ENCODE measurements around the gene PICK1.
A peak's percentile ranks its signal among the peaks of the same experiment; 100 is the strongest.

The PICK1 gene

DNA sequence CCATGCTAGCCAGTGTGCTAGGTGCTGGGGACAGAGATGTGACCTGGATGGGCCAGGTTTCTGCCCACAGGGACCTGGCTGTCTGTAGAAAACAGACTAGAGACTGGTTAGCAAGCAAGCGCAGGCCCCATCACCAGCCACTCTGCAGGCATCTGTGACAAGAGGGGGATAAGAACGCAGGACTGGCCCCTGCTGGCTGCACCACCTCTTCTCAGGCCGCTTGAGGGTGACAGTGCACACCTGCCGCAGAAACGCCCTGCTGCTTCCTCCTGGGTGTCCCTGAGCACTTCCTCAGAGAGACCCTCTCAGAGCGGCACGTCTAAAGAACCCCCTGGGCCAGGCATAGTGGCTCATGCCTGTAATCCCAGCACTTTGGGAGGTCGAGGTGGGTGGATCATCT, 5.9 kb upstream of the PICK1 start:
- DNase-seq: no peak

DNA sequence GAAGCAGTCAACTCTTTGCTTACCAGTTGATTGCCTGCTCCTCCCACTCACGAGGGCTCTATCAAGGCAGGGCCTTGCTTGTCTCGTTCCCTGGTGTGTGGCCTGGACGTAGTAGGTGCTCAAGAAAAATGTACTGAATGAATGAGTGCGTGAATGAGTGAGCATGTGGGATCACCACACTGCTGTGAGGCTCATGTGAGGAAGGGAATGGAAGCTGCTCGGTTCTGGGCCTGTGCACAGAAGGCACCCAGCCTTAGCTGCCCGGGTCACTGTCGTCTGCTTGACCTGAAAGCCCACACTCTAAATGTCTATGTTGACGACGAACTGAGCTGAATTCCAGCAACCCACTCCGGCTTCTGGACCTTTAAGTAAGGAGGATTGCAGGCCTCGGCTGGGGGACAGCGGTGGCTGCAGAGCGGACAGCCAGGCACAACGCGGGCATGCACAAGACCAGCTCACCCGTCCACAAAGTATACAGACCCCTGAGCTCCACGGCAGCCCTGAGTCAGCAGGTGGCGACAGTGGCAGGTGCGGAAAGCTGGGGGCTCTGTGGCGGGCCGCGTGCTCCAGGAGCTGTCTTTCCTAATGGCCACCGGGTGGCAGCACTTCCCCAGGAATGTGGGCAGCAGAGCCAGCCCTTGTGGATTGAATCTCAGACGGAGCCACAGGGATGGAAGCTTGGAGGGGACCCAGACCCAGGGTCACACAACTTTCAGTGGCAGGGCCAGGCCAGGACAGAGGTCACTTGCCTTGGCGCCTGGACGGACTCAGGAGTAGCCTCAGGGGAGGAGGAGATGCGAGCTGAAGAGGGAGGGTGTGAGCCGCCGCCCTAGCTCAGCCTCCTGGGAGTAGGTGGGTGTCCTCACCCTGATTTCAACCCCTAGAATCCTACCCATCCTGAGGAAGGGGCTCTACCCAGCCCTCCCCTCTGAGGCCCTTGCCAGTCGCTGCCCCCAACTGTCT, 5.0 kb upstream of the PICK1 start:
- DNase-seq: peak; percentile 81

DNA sequence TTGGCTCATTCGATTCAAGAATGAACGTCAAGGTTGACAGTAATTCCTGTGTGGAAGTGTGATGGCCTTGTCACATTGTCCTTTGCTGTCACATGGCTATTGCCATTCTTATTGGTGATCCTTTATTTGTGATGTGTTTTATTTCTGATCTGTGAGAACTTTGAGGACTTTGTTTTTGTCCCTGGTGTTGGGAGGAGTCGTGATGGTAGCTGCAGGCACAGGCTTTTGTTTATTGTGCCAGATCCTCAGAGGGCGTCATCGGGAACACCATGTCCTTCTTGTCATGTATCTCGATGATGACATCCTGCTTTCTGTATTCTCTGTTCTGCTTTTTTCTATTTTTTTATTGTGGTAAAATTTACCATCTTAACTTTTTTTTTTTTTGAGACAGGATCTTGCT, 5.6 kb downstream of the PICK1 start:
- DNase-seq: peak; percentile 69

DNA sequence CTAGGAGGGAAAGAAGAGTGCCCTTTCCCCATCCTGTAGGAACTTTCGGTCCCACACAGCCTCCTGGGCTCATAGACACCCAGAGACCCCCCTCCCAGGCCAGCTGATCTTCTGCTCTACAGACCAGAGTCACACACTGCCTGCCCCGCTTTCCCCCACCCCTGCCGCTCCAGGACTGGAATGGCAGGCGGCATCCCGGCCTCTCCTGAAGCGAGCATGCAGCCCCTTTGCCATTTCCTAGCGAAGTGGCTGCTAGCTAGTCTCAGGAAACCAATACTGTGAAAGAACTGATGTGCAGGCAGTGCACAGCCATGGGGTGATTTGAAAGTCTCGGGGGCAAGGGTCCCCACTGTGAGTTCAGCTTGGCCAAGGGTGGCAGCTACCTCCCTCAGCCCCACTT, 8.3 kb downstream of the PICK1 start:
- no peak for DNase-seq

DNA sequence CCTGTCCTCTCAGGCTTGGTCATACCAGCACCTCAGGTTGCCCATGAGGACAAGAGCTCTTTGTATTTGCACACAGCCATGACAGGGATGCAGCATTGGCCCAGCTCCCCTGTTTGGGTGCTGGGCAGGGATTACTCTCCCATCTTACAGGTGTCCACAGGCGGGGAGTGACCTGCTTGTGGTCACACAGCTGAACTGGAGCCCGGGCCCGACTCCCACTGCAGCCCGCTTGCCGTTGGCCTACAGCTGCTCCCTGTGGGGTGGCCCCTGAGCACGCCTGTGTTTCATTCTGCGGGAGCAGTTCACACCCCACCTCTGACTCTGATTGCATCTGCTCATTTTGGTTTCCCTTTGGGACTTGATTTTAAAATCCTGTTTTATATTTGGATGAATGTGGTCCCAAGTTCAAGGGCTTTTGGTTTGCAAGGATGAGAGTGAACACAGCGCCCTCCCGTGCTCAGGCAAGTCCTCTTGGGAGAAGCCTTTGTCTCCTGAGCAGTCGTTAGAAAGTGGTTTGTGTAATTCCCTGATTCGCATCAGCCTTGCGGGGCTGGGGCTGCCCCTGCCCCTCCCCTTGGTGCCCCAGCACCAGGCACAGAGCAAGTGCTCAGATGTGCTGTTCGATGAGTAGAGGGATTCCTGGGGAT, 9.3 kb downstream of the PICK1 start:
- DNase-seq: no peak

DNA sequence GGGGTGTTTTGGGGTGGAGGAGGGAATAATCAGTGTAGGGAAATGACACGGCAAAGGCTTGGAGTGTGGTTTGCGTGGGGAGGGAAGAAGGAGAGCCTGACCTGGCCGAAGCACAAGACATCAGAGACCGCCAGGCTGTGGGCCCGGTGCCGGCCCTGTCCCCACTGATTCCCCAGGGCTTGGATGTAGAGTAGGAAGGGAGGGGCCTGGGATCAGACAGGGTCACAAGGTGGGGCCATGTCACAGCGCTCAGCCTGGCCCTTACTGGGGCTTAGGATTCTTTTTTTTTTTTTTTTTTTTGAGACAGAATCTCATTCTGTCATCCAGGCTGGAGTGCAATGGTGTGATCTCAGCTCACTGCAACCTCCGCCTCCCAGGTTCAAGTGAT, 9.8 kb downstream of the PICK1 start:
- no peak for DNase-seq

DNA sequence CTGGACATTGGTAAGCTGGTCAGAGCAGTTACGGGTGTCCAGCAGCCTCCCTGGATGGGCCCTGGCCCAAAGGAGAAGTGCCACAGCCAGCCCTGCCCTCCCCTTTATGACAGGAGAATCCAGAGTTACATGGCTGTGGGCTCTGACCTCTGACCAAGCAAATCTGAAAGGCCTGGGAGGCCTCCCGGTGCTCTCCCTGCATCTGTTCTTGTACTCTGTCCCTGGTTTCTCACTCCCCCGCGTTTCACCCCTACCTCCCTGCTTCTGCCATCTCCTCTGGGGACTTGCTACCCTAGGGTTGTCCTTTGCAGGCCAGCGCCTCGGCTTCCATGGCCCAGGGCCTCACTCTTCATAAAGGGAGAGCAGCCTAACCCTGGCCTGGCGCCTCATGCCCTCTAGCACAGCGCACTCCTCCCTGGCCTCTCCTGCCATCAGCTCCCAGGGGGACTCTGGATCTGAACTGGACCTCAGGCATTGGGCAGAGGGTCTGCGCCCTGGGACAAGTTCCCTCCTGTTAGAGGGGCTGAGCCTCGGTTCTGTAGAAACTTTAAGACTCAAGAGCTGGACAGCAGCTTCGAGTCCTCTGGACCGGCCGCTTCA, 10.7 kb downstream of the PICK1 start:
- DNase-seq: no peak

DNA sequence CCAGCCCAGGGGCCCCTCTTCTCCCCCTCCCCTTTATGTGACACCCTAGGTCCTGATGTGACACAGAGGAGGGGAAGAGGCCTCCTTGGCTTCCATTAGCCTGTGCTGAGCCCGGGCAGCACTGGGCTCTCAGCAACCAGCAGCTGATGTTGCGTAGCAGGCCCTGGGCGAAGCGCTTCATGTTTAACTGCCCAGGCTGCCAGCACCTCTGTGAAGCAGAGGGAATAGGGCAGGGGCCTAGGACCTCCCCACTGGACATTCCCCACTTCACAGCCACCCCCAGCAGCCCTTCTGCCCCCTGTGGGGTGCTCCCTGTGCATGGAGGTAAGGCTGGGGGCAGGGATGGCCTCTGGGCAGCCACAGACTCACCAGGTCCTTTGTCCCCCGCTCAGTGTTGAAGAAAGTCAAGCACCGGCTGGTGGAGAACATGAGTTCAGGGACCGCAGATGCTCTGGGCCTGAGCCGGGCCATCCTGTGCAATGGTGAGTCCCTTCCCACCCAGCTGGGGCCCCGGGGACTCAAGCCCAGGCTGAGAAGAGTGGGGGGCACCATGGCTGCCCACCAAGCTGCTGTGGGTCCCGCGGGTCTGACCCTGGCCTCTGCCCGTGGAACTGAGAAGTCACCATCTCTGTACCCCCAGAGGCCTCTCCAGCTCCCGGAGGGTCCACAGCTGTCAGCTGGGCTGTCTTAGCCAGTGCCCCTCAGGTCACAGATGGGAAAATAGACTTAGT, 11.6 kb downstream of the PICK1 start:
- no peak for DNase-seq

DNA sequence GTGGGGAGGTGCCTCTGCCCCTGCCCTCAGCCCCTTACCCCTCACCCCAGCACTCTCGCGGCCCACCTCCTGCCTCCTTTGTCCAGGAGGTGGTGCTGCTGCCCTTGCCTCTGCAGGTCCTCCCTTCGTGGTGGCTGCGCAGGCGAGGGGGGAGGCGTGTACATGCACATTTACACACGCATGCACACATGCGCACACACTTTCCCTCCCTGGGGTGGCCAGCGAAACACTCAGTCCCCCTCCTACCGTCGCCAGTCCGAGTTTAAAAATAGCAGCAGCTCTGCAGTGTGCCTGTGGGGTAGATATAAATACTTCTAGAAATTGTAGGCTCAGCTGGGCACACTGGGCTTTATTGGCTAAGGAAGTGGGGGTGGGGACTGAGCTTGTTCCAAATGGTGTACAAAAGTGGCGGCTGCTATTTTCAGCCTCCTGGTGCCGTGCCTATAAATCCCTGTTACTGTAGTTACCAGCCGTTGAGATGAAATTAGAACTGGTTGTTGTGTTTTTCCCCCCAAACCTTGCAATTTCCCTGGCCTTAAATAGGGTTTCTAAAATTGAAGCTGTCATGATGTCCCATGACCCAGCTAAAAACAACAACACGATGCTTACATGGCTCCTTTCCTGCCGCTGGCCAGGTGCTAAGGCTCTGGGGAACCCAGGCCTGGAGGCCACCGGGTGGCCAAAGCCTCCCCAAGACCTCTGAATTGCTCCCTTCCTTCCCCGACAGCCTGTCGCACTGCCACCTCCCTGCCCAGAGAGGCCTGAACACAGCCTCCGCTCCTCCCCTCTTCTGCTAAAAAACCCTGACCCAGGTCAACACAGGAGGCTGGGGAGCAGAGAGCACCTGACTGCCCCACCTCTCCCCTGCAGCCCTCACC, 12.4 kb downstream of the PICK1 start:
- no peak for DNase-seq

DNA sequence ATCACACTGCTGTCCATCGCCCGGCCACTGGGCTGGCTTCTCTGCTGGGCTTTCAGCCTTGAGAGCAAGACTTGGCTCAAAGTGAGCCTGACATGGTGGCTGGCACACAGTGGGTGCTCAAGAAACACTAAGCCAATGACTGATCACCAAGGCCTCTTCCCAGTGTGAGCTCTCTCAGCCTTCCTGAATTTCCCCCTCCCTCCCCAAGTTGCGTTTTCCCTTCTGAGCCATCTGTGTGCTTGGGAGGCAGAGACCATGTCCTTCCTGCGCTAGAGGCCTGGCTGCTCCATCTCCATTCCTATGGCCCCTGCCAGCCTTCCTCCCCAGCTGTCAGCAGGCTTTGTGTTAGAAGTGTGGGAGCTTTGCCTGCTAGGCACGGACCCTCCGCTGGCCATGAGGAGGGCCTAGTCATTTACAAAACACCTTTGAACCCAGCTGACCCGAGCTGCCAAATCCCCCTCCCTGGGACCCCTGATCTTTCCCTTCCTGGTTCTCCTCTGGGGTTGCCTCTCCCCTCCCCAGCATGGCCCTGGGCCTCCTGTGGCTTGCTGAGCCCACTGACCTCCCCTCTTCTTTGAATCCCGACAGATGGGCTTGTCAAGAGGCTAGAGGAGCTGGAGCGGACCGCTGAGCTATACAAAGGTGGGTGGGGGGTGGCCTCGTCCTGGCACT, 13.2 kb downstream of the PICK1 start:
- no peak for DNase-seq

DNA sequence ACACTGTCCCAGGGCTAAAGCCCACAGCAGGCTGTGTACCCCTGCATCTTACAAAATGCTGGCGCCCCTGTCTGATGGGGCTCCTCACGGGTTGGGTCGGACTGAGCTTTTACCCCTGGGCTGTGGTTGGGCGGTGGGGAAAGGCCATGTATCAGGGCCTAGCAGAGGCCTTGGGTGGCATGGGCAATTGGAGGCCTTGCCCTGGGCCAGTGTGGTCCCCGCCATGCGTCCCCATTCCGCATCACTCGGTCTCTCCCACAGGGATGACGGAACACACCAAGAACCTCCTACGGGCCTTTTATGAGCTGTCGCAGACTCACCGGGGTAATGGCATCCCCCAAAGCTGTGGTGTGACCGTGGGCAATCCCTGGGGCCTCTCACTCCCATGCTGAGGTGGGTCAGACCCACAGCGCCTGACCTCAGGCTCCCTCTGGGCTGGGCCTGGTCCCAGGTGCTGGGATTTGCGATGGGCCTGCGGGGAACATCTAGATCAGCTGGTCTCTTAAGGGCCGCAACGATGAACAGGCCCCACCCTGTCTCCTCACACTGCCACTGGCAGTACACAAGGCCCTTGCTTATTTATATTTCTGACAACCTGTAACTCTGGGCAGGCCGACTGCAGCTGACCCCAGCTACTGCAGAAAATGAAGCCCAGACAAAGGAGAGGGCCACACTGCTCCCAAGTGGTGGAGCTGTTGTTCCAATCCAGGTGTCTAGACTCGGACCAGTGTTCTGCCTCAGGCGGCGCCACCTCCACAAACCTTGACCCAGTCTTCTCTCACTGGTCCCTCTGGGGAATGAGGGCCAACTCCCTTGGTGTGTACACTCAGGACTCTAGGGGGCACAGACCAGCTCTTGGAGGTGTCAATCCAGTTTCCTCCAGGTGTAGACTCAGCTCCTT, 14.5 kb downstream of the PICK1 start:
- no peak for DNase-seq

DNA sequence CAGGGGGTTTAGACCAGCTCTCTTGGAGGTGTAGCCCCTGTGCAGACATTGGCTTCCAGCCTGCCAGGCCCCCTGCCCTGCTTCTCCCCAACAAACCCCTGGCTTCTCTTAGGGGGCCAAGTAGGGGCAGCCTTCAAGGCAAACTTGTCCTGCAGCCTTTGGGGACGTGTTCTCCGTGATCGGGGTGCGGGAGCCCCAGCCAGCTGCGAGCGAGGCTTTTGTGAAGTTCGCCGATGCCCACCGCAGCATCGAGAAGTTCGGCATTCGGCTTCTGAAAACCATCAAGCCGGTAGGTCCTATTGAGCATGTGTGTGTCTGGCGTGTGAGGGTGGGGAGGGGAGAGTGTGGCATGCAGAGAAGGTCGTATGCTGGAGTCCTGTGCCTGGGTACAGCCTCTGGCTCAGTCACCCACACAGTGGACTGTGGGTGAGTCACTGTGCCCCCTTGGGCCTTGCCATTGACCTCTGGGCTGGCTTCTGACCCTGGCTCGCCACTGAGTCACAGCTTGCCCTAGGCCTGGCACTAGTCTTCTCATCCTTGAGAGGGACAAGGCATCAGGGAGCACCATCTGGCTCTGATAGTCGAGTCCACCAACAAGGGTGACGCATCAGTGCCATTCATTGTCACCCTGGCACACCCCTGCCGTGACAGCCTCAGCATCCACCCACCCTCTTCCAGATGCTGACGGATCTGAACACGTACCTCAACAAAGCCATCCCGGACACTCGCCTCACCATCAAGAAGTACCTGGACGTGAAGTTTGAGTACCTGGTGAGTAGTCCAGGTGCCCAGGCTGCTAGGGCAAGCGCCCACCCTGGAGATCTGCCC, 15.3 kb downstream of the PICK1 start:
- no peak for DNase-seq

DNA sequence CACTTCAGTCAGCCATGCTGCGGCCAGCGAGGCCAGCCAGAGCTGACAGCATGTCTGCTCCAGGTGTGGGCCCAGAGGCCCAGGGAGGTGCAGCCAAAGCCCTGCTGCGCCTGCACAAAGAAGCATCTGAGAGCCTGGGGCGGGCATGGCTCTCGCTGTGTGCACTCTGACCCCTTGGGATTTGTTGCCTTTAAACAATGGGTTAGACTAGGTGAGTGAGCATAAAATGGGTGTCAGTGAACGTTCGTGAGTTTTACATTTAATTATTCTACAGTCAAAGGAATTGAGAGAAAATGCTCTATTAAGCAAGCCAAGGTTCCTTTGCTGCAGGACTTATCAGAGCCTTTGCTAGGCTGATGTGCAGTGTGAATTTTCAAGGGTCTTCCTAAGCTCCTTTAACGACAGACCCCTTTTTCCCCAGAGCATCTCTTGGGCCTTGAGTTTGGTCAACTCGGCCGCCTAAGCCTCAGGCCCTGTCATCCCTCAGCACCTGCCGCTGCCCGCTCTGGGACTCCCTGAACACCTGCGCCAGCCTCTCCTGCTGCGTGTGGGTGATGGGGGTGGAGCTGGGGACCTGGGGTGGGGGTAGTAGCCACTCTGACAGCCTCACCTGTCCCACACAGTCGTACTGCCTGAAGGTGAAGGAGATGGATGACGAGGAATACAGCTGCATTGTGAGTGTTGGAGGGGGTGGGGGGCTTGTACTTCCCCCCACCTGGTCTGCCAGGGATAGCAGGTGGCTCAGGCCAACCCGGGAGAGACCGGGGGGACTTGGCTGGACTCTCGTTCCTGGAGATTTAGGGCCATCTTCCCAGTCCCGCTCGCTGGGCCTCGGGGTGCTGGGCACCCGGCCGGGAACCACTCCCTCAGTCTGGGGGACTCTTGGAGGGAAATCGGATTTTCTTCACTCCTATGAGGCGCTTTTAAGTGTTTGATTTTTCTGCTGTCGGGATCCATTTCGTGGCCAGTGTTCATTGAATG, 16.2 kb downstream of the PICK1 start:
- DNase-seq: no peak

DNA sequence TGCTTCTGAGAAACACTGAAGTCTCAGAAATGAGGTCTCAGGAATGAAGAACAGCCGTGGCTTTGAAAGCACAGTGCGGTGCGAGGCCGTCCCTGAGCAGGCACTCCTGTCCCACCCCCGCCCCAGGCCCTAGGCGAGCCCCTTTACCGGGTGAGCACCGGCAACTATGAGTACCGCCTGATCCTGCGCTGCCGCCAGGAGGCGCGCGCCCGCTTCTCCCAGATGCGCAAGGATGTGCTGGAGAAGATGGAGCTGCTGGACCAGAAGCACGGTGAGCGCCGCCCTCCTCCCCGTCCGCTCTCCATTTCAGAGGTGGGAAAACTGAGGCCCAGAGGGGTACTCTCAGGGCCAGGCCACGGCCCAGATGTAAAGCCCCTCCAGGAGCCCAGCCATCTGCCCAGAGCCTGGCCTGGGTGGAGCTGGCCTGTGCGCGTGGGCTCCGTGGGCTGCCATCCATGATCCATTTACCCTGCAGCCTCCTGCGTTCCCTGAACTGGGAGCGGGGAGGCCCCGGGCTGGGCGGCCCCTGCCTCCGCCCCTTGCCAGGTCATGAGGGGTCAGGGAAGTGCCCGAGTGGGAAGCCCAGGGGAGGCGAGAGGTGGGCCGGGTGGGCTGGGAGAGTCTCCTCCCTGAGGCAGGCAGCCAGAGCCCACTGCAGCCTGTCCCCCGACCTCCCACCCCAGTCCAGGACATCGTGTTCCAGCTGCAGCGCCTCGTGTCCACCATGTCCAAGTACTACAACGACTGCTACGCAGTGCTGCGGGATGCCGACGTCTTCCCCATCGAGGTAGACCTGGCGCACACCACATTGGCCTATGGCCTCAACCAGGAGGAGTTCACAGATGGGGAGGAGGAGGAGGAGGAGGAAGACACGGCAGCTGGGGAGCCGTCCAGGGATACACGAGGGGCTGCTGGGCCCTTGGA, 17.2 kb downstream of the PICK1 start:
- DNase-seq: no peak

DNA sequence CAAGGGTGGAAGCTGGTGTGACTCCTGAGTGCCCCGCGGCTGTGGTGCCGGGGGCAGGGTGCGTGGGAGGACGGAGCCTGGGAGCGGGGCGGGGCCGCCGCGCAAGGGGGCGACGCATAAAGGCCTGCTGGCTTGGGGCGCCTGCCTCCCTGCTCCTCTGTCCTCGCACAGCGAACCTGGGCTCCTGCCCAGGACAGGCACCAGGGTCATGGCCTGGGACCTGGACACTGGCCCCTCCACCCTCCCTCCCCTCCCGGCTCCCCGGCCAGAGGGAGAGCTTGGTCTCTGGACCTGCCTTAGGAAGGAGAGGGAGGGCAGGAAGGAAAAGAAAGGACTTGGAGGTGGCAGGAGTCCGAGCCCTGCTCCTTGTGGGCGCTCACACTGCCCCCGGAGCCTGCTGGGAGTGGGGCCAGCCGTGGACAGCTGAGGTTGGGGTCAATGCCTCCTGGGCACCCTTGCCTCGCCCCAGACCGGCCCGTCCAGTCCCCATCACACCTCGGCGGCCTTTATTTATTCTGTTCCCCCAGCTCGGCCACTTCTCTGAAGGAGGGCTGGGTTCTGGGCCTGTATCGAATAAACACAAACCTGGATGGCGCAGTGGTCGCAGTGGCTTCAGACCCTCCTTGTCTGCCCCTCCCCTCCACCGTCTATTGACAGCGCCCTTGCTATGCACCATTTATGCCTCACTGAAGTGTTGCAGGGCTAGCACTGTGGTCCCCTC, 18.1 kb downstream of the PICK1 start:
- no peak for DNase-seq

DNA sequence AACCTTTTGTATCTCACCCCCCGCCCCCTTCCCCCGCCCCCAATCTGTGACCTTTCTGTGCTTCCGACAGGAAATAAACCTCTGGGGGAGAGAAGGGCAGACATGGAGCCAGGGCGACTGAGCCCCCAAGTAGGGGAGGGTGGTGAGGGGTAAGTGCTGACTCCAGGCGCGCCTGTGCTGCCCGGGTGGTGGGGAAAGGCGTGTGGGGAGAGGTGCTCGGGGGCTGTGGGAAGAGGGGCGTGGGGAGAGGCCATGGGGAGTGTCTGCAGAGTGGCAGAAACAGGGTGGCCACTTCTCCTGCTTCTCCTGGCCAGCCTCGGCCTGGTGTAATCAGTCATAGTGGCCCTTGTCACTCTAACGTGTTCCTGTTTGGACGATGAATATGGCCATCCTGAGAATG, 18.8 kb downstream of the PICK1 start:
- no peak for DNase-seq

DNA sequence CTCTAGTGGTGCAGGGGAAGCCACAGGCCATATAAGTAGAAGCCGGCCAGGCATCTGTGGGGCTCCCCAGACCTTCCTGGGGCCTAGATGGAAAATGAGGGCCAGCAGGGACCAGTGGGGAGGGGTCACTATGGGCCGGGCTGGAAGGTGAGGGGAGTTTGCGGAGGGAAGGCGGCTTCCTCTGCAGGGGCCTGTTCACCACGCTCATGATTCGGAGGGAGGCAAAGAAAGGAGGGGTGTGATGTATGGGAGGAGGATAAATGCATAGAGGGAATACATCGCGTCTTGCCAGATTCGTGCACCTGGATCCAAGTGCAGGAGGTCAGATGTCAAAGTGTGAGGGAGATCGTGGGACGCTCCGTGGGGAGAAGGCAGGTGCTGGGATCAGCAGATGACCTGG, 19.9 kb downstream of the PICK1 start:
- no peak for DNase-seq

Measured in suppressor macrophage treated with lipopolysaccharide for 4 hours (primary cell).